IPS-NIHi7 (cell line): ENCODE measurements around the gene OR56A4.

Experiments
- DNase-seq: peaks from one replicate; pipeline ENCODE4 v3.0.0; 2012; ENCODE audit warnings: mixed read lengths; ENCODE audit errors: extremely low spot score

OR56A4 gene, protein sequence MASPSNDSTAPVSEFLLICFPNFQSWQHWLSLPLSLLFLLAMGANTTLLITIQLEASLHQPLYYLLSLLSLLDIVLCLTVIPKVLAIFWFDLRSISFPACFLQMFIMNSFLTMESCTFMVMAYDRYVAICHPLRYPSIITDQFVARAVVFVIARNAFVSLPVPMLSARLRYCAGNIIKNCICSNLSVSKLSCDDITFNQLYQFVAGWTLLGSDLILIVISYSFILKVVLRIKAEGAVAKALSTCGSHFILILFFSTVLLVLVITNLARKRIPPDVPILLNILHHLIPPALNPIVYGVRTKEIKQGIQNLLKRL

GRCh38 chr11:6006846-6007245 lies at the start of gene OR56A4:
OR56A4 (minus strand) TSS chr11:6006946; CDS start chr11:6002992, 3,954 bp downstream.
- no peak for DNase-seq

GRCh38 chr11:6055569-6055968 lies 48.8 kb upstream of the OR56A4 start:
- DNase-seq = no peak

GRCh38 chr11:6052374-6052773 lies 45.6 kb upstream of the OR56A4 start:
- no peak for DNase-seq

GRCh38 chr11:6040874-6041273 lies 34.1 kb upstream of the OR56A4 start:
- DNase-seq = no peak

DNA sequence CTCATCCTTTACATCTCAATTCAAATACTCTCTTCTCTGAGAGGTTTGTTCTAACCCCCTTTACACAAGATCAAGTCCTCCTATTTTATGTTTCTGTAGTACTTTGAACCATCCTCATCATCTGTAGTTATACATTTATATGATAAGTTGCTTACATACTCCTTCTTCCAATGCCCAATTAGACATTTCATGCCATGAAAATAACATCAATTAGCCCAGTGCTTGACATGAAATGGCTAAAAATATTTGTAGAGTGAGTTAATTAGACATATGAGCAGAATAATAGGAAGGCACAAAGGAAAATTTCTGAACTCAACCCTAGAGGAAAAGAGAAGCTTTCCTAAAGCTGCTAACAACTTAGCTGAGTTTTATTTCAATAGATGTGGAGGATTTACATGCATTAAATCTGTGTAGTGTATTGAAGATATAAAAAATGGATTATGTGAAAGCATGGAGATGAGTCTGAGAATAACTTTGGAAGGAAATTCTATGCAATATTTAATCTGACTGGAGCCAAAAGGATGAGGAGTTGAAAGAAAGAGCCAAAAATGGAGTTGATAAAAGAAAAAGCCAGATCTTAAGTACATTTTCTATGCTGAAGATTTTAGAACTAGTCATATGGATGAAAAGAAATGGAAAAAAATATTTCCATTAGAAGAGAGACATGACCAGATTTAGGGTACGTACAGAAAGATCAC lies 24.1 kb upstream of the OR56A4 start, which contains the start of gene OR56A1:
OR56A1 (minus strand) TSS at position 51 of the 698 bp plus-strand sequence. CDS start 3,066 bp downstream, outside the sequence.
- no peak for DNase-seq

DNA sequence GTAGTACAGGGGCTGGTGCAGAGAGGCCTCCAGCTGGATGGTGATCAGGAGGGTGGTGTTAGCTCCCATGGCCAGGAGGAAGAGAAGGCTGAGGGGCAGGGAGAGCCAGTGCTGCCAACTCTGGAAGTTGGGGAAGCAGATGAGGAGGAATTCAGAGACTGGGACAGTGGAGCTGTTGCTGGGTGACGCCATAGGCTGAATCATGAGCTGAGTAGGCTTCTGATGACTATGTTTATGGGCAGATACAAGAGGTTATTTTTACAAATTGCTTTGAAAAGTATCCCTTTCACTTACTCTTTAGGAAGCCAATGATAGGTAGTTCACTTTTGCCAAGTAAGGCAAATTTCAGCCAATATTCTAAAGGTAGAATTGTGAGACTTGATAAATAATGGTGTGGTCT lies 20.8 kb upstream of the OR56A4 start:
- DNase-seq = no peak

DNA sequence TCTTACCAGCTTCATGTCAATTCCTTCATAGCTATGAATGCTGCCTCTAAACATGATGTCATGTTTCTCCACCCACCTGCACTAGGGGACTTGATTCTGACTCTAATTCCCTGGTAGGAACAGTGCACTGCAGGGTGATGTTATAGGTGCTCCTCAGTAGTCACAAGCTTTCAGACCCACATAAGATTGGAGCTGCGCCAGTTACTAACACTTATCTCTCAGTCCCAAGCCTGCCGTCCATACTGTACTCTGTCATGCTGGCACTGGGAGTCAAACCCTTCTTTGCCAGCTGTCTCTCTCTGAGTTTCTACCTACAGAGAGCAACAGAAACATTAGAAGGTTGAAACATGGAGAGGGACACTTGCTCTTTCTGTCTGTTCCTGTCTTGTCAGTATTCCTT lies 18.3 kb upstream of the OR56A4 start:
- DNase-seq = no peak

- peak; percentile 57 for DNase-seq
Observed at GRCh38 chr11:6022956-6023355, 16.2 kb upstream of the OR56A4 start.

GRCh38 chr11:6013042-6013441 lies 6.3 kb upstream of the OR56A4 start:
- no peak for DNase-seq

DNA sequence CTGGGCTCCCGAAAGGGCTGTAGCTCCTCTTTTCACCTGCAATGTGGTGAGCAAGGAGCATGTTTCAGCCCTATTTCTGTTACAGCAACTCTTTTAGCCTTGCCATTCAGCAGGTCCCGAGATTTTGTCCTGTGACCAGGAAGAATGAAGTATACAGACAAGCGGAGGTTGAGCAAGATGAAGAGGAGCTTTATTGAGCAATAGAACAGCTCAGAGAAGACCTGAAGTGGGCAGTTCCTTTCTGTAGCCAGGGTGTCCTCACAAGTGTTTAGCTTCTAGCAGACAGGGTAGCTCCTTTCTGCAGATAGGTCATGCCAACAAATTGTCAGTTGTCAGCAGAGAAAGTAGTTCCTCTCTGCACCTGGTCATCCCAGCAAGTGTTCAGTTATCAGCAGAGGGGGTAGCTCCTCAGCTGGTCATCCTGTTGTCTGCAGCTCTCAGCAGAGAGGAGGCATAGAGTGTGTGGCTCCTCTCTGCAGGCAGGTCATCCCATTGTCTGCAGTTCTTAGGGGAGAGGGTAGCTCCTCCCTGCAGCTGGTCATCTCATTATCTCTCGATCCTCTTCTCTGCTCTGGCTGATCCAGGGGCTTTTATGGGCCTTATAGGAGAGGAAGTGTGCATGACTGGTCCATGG lies 5.4 kb upstream of the OR56A4 start:
- no peak for DNase-seq

GRCh38 chr11:6006395-6006794 lies 351 bp downstream of the OR56A4 start:
- DNase-seq = no peak

DNA sequence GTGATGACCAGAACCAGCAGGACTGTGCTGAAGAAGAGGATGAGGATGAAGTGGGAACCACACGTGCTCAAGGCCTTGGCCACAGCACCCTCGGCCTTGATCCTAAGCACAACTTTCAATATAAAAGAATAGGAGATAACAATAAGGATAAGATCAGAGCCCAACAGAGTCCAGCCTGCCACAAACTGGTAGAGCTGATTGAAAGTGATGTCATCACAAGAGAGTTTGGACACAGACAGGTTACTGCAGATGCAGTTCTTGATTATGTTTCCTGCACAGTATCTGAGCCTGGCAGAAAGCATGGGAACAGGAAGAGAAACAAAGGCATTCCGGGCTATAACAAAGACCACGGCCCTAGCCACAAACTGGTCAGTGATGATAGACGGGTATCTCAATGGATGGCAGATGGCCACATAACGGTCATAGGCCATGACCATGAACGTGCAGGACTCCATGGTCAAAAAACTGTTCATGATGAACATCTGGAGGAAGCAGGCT lies 4.5 kb downstream of the OR56A4 start:
- DNase-seq = no peak

GRCh38 chr11:5994791-5995190 lies 12.0 kb downstream of the OR56A4 start:
- no peak for DNase-seq

DNA sequence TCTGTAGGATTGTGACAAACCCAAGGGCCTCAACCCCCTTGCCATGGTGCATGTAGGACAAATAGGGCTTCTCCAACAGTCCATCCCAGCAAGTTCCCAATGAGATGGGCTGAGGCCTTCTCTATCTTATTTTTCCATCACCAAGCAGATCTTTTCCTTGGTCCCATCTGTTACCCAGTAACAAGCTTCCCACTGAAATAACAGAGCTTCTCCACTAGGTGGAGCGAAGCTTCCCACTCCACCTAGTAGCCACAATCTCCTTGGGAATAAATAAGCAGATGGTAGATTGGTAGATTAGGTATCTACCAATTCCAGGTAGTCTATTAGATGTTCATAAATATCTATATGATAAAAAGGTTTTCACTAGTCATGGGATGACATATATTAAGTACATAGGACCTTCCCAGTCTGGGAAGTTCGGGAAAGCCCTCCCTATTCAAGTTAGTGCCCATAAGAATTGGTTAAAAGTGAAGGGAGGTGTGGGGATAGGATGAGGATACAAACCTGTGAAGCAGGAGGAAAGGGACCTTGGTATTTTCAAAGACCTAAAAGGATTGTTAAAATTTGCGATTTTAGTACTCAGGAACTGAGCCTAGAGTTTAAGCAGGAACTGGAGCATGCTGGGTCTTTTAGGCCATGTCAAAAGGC lies 14.0 kb downstream of the OR56A4 start:
- peak; percentile 73 for DNase-seq

DNA sequence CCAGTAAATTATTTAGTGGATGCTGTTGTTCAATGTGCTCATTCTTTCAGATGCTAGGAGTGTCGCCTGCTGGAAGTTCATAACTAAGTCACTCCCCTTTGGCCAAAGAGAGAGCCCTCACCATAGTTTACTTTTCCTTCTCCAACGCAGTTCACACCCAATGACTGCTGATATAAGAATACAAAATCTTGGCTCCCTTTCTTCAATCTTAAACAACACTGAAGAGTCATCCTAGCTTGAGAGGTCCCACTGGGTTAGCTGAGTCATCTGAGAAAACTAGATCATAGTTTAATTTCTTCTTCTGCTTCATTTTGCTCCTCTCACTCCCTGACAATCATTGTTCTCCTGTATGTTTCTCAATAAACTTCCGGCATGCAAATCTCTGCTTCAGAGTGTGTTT lies 14.6 kb downstream of the OR56A4 start:
- DNase-seq = no peak

GRCh38 chr11:5989203-5989602 lies 17.5 kb downstream of the OR56A4 start:
- no peak for DNase-seq

GRCh38 chr11:5986885-5987284 lies 19.9 kb downstream of the OR56A4 start, which contains the start of gene OR52L1:
OR52L1 (minus strand) TSS chr11:5986985; CDS start chr11:5986930, 55 bp downstream.
- no peak for DNase-seq

GRCh38 chr11:5983443-5983842 lies 23.3 kb downstream of the OR56A4 start:
- DNase-seq = no peak

DNA sequence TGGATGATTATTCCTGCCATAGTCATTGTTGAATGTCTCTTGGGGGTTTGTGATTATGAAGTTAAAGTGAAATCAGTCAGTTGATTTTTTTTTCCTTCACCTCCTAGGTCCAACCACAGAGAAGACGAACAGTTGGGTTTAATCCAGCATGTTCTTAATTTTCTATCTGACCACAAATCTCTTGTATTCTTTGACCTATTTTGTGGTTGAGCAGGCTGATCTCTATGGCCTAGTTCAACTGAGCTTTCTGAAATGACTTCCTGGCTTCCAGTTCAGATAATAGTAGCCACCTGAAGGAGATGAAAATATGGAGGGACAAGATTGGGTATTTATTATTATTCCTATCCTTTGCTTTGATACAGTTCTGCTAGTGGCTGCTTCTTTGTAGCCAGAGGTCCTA lies 33.2 kb downstream of the OR56A4 start:
- DNase-seq = no peak

DNA sequence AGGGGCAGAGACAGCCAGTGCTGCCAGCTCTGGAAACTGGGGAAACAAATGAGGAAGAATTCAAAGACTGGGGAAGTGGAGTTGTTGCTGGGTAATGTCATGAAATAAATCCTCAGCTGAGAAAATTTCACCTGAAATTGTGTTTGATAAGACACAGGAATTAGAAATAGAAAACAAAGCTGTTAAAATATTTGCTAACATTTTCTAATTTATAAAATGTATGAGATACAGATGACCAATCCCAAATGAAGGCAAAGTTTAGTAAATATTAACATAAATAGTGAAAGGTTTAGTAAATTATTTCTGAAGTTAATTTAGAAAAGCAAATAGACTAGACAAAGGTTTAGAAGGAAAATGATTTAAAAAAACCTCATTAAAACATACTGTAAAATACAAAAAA lies 38.4 kb downstream of the OR56A4 start, which contains the start of gene OR56A5:
OR56A5 (minus strand) TSS at position 101 of the 400 bp plus-strand sequence; CDS start at position 101, 0 bp downstream.
- no peak for DNase-seq

- no peak for DNase-seq
Observed at GRCh38 chr11:5967708-5968107, 39.0 kb downstream of the OR56A4 start.

GRCh38 chr11:5966958-5967357 lies 39.8 kb downstream of the OR56A4 start:
- no peak for DNase-seq
